ENCODE measurements around the gene PTPRD. TPM values are rescaled to one million over a fixed set of nuclear protein-coding genes. Genes with fewer than 3 reads are reported as not detected.

PTPRD gene
- total and polyA plus RNA-seq, 9 of the 15 experiments (the other 6 are each of a cell fraction or from before 2014, with no cell fraction given) = 0.11 TPM; not detected in 8

DNA sequence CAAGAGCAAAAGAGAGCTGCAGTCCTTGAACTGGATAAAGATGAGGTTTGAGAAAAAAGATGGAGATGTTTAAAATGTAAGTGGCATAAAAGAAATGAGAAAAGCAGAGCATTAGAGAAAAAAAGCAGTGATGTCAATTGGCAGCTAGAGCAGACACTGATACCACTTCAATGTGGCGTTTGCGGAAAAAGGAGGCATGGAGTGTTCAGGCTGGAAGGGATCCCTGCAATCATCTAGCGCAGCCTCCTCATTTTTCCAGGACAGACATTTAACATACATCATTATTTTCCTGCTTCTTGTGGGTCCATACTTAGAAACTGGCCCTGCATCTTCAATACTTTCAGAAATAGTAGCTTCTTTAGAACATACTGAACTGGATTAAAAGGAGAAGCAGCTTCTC is 563.8 kb downstream of the PTPRD start:
- no peak overlapping the region for H2AFZ ChIP-seq (ENCODE audit: low read depth, low read length)
- ATAC-seq = no peak
- WGBS (ENCODE audit: insufficient coverage, low coverage, missing lambda C conversion rate) = 0% methylated on average over 3 of the region's 3 CpGs
- BruUV-seq (replicated peaks) = no TSS peak
- CTCF ChIA-PET (ENCODE audit: low intra/inter-chr PET ratio) = no interaction called here
- in situ Hi-C loops (cut with MboI) = no loop called here
- no peak for FAIRE-seq
- DNase-seq (ENCODE audit: extremely low read depth in 1 of 4, low spot score in 3 of 4) = no peak
- no peaks in the 10 kb centered on the region for H3K9me3 ChIP-seq (replicated peaks; ENCODE audit: control insufficient read depth, insufficient read depth, low read depth, low read length)
- H3K4me2 ChIP-seq (ENCODE audit: insufficient read depth, low read length) = no peak overlapping the region
- H3K27ac ChIP-seq (ENCODE audit: extremely low read depth, low read depth, low read length) = no peak overlapping the region
- no peak overlapping the region for H3K4me3 ChIP-seq
- H3K36me3 ChIP-seq (ENCODE audit: control insufficient read depth, insufficient read depth, low read length) = no peaks in the 10 kb centered on the region
- no peaks in the 10 kb centered on the region for H4K20me1 ChIP-seq (replicated peaks; ENCODE audit: control insufficient read depth, insufficient read depth, low read length)
- intact Hi-C loops (cut with micrococcal nuclease) = no loop called here
- H3K79me2 ChIP-seq (ENCODE audit: control insufficient read depth, insufficient read depth, low read length) = no peaks in the 10 kb centered on the region
- no peaks in the 10 kb centered on the region for H3K9me1 ChIP-seq (ENCODE audit: control insufficient read depth, insufficient read depth, low read length)
- POLR2A ChIA-PET = no interaction called here
- no peaks in the 10 kb centered on the region for H3K4me1 ChIP-seq (replicated peaks in 1 of 2; ENCODE audit: control insufficient read depth in 2 of 2, insufficient read depth in 2 of 2, low read length in 2 of 2)
- no peak overlapping the region for H3K9ac ChIP-seq (ENCODE audit: insufficient read depth in 1 of 2, low read depth in 2 of 2, low read length in 2 of 2)
- H3K27me3 ChIP-seq (ENCODE audit: control insufficient read depth in 2 of 2, insufficient read depth in 2 of 2, low read length in 2 of 2) = no peaks in the 10 kb centered on the region
- no peak for TF ChIP-seq ELF2 (CRISPR knock-in tag; IDR thresholded peaks at IDR 0.05)
- TF ChIP-seq ZNF584 (CRISPR knock-in tag; IDR thresholded peaks at IDR 0.05; ENCODE audit: low read depth) = no peak
- no peak for TF ChIP-seq CSDE1 (IDR thresholded peaks at IDR 0.05)
- TF ChIP-seq, protein P1, sequence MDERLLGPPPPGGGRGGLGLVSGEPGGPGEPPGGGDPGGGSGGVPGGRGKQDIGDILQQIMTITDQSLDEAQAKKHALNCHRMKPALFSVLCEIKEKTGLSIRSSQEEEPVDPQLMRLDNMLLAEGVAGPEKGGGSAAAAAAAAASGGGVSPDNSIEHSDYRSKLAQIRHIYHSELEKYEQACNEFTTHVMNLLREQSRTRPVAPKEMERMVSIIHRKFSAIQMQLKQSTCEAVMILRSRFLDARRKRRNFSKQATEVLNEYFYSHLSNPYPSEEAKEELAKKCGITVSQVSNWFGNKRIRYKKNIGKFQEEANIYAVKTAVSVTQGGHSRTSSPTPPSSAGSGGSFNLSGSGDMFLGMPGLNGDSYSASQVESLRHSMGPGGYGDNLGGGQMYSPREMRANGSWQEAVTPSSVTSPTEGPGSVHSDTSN (CRISPR knock-in tag; IDR thresholded peaks at IDR 0.05; ENCODE audit: low read depth) = no peak
- TF ChIP-seq, protein P1 (tag; conservative IDR thresholded peaks at IDR 0.05; ENCODE audit: low read depth) = no peak
- TF ChIP-seq ZNF696 (CRISPR knock-in tag; conservative IDR thresholded peaks at IDR 0.05) = no peak
- TF ChIP-seq CBX1 (IDR thresholded peaks at IDR 0.05; ENCODE audit: low read depth) = no peak
- no peak for TF ChIP-seq PHF20 (IDR thresholded peaks at IDR 0.05; ENCODE audit: partially characterized antibody)
- no peak for TF ChIP-seq ZNF224 (CRISPR knock-in tag; IDR thresholded peaks at IDR 0.05)
- TF ChIP-seq BRCA1 (IDR thresholded peaks at IDR 0.05) = no peak
- no peak for TF ChIP-seq BRCA1 (CRISPR knock-in tag; IDR thresholded peaks at IDR 0.05)
- no peak for TF ChIP-seq ZNF134 (CRISPR knock-in tag; conservative IDR thresholded peaks at IDR 0.05)
- TF ChIP-seq, protein P2, sequence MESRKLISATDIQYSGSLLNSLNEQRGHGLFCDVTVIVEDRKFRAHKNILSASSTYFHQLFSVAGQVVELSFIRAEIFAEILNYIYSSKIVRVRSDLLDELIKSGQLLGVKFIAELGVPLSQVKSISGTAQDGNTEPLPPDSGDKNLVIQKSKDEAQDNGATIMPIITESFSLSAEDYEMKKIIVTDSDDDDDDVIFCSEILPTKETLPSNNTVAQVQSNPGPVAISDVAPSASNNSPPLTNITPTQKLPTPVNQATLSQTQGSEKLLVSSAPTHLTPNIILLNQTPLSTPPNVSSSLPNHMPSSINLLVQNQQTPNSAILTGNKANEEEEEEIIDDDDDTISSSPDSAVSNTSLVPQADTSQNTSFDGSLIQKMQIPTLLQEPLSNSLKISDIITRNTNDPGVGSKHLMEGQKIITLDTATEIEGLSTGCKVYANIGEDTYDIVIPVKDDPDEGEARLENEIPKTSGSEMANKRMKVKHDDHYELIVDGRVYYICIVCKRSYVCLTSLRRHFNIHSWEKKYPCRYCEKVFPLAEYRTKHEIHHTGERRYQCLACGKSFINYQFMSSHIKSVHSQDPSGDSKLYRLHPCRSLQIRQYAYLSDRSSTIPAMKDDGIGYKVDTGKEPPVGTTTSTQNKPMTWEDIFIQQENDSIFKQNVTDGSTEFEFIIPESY (CRISPR knock-in tag; IDR thresholded peaks at IDR 0.05) = no peak
- TF ChIP-seq, protein P3, sequence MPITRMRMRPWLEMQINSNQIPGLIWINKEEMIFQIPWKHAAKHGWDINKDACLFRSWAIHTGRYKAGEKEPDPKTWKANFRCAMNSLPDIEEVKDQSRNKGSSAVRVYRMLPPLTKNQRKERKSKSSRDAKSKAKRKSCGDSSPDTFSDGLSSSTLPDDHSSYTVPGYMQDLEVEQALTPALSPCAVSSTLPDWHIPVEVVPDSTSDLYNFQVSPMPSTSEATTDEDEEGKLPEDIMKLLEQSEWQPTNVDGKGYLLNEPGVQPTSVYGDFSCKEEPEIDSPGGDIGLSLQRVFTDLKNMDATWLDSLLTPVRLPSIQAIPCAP (CRISPR knock-in tag; IDR thresholded peaks at IDR 0.05; ENCODE audit: borderline replicate concordance) = no peak
- TF ChIP-seq NFIX (CRISPR knock-in tag; IDR thresholded peaks at IDR 0.05; ENCODE audit: low read depth) = no peak
- TF ChIP-seq, protein P4, sequence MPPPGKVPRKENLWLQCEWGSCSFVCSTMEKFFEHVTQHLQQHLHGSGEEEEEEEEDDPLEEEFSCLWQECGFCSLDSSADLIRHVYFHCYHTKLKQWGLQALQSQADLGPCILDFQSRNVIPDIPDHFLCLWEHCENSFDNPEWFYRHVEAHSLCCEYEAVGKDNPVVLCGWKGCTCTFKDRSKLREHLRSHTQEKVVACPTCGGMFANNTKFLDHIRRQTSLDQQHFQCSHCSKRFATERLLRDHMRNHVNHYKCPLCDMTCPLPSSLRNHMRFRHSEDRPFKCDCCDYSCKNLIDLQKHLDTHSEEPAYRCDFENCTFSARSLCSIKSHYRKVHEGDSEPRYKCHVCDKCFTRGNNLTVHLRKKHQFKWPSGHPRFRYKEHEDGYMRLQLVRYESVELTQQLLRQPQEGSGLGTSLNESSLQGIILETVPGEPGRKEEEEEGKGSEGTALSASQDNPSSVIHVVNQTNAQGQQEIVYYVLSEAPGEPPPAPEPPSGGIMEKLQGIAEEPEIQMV (tag; conservative IDR thresholded peaks at IDR 0.05; ENCODE audit: low read depth) = no peak
